Dendritic cell treated with granulocyte-macrophage colony-stimulating factor and Interleukin-4, amounts not matched to agents 40 ng/mL and 50 ng/mL, for 4 days (primary cell): ENCODE measurements around the gene CCR4.
A peak's percentile ranks its signal among the peaks of the same experiment; 100 is the strongest.
"Not testable (repeated sequence)": the region's sequence is repeated elsewhere in the genome, so short reads cannot be mapped to it uniquely, and the experiment has no call there.

ENCODE experiments used
- H3K27ac Mint-ChIP-seq: one replicate; pipeline ENCODE4 v1.8.0; 2022; ENCODE audit warnings: mild to moderate bottlenecking, mixed read lengths
- H3K27me3 Mint-ChIP-seq: one replicate; pipeline ENCODE4 v1.8.0; 2022; ENCODE audit warnings: mild to moderate bottlenecking, mixed read lengths
- H3K36me3 Mint-ChIP-seq: one replicate; pipeline ENCODE4 v1.8.0; 2022; ENCODE audit warnings: low read depth, mixed read lengths
- H3K4me1 Mint-ChIP-seq: one replicate; pipeline ENCODE4 v1.8.0; 2022; ENCODE audit warnings: low read depth, mixed read lengths
- H3K4me3 Mint-ChIP-seq: one replicate; pipeline ENCODE4 v1.8.0; 2022; ENCODE audit warnings: mild to moderate bottlenecking, moderate library complexity, mixed read lengths
- H3K9me3 Mint-ChIP-seq: one replicate; pipeline ENCODE4 v1.8.0; 2022; ENCODE audit warnings: mixed read lengths
- intact Hi-C: fragments of 100-400 bp; cut with micrococcal nuclease; formaldehyde crosslinking; loops from one replicate; pipeline ENCODE4 v1.15.0; 2022

CCR4 gene

GRCh38 chr3:32951410-32951811 lies at the start of gene CCR4:
Gene CCR4 (plus strand): TSS chr3:32951644. CDS start chr3:32953423, 1,779 bp downstream.
- Mint-ChIP-seq H3K4me1 (peaks cover 6% of the 10 kb centered on the region), H3K27ac (peak within 1 kb of the TSS; percentile 50), H3K9me3 (no peaks in the 10 kb centered on the region), H3K4me3 (no peak within 1 kb of the TSS), H3K27me3 (no peaks in the 10 kb centered on the region), H3K36me3 (no peaks in the 10 kb centered on the region)
- intact Hi-C loops, result no loop called here

DNA sequence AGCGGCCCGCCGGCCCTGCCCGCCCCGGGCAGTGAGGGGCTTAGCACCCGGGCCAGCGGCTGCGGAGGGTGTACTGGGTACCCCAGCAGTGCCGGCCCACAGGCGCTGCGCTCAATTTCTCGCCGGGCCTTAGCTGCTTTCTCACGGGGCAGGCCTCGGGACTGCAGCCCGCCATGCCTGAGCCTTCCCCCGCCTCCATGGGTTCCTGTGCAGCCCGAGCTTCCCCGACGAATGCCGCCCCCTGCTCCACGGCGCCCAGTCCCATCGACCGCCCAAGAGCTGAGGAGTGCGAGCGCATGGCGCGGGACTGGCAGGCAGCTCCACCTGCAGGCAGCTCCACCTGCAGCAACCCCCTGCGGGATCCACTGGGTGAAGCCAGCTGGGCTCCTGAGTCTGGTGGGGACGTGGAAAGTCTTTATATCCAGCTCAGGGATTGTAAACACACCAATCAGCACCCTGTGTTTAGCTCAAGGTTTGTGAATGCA lies 48.5 kb upstream of the CCR4 start:
- H3K4me3 Mint-ChIP-seq, result peak overlapping the region; percentile 71
- H3K36me3 Mint-ChIP-seq, H3K27ac Mint-ChIP-seq, H3K27me3 Mint-ChIP-seq, intact Hi-C loops, H3K9me3 Mint-ChIP-seq: not testable (repeated sequence)
- peaks cover 11% of the 10 kb centered on the region for H3K4me1 Mint-ChIP-seq

- H3K9me3 Mint-ChIP-seq, result no peaks in the 10 kb centered on the region
- intact Hi-C loops, result no loop called here
- H3K4me1 Mint-ChIP-seq, result peaks cover 11% of the 10 kb centered on the region
- H3K27ac Mint-ChIP-seq, result no peak overlapping the region
- no peaks in the 10 kb centered on the region for H3K36me3 Mint-ChIP-seq
- H3K27me3 Mint-ChIP-seq, result peaks cover 7% of the 10 kb centered on the region
- no peak overlapping the region for H3K4me3 Mint-ChIP-seq
These were observed 47.5 kb upstream of the CCR4 start for GRCh38 chr3:32903953-32904352.

- Mint-ChIP-seq H3K4me3 (no peak overlapping the region), H3K27me3 (no peaks in the 10 kb centered on the region), H3K9me3 (no peaks in the 10 kb centered on the region), H3K36me3 (no peaks in the 10 kb centered on the region), H3K4me1 (no peaks in the 10 kb centered on the region), H3K27ac (no peak overlapping the region)
- intact Hi-C loops, result no loop called here
These were observed 41.4 kb upstream of the CCR4 start for GRCh38 chr3:32909999-32910398.

GRCh38 chr3:32910954-32911353 lies 40.5 kb upstream of the CCR4 start:
- Mint-ChIP-seq H3K4me3 (no peak overlapping the region), H3K4me1 (no peaks in the 10 kb centered on the region), H3K27me3 (no peaks in the 10 kb centered on the region), H3K27ac (no peak overlapping the region), H3K36me3 (no peaks in the 10 kb centered on the region), H3K9me3 (no peaks in the 10 kb centered on the region)
- intact Hi-C loops, result no loop called here

DNA sequence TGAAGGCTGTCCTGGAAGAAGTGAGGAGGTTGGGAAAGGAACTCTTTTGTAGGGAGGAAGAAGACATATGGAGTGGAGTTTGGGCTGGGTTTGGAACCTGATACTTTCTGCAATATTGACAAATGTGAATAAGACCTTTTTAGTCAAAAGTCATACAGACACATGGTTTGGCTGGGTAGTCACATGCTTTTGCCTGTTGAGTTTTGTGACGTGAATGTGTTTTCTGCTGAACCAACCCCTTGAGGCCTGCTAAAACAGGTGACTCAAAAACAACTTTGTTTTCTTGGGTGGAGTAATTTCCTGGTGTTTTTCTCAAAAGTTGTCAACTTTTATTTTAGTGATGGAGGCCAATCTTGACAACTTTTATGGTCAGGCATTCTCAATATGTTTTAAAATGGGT lies 39.4 kb upstream of the CCR4 start:
- Mint-ChIP-seq H3K9me3 (peaks cover 8% of the 10 kb centered on the region), H3K4me1 (no peaks in the 10 kb centered on the region)
- intact Hi-C loops, result no loop called here

DNA sequence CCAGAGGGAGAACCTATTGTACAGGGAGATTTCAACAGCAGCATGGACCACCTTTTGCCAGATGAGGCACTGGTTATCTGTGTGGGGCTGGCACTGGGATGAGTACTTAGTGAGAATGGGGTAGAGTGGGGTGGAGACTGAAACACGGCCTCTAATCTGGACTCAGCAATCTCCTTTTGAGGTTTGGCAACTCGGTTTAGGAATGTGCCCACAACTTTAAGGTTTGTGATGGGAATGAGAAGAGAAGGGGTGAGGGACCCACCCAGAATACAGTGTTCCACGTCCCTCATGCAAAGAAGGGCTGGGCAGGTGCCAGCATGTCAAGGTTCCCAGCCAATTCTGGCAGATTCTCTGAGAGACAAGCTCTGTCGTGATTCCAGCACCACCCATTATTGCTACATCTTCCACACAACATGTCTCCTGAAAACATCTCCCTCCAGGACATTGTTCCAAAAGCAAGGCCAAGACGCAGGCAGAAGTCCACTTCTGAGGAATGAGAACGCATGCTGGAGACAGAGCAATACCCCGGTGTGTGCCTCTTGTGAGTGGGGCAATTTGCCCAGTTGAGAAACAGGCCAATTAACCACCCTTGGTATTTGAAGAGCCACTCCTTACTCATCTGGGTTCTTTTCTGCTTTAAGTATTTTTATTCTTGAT lies 37.5 kb upstream of the CCR4 start:
- intact Hi-C loops, result no loop called here
- no peak overlapping the region for H3K4me3 Mint-ChIP-seq
- no peaks in the 10 kb centered on the region for H3K27me3 Mint-ChIP-seq
- no peak overlapping the region for H3K27ac Mint-ChIP-seq
- H3K4me1 Mint-ChIP-seq, result no peaks in the 10 kb centered on the region
- peaks cover 19% of the 10 kb centered on the region for H3K9me3 Mint-ChIP-seq
- no peaks in the 10 kb centered on the region for H3K36me3 Mint-ChIP-seq

More for the DNA sequence above, 39.4 kb upstream of the CCR4 start:
- Mint-ChIP-seq H3K27me3 (no peaks in the 10 kb centered on the region), H3K36me3 (no peaks in the 10 kb centered on the region), H3K27ac (no peak overlapping the region), H3K4me3 (no peak overlapping the region)

DNA sequence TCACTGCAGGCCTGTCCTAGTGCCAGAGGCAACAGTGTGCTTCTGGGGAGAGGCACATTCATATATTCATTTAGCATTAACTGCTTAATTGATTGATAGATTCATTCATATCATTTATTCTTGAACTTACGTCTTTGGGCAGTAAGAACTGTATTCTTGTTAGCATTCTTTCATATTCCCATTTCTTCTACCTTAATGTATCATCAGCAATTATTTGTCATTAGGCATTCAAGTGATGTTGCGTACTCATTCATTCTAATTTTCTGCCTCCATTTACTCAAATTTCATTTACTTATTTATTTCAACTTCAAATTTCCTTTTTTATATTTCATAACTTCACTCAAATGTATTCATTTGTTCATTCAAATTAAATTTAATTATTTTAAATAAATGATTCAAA lies 31.5 kb upstream of the CCR4 start:
- Mint-ChIP-seq H3K27me3 (no peaks in the 10 kb centered on the region), H3K4me3 (no peak overlapping the region), H3K9me3 (peaks cover 19% of the 10 kb centered on the region), H3K36me3 (no peaks in the 10 kb centered on the region), H3K27ac (no peak overlapping the region), H3K4me1 (no peaks in the 10 kb centered on the region)
- intact Hi-C loops, result no loop called here

GRCh38 chr3:32922078-32922477 lies 29.4 kb upstream of the CCR4 start:
- Mint-ChIP-seq H3K4me1 (no peaks in the 10 kb centered on the region), H3K27me3 (no peaks in the 10 kb centered on the region), H3K27ac (no peak overlapping the region), H3K36me3 (no peaks in the 10 kb centered on the region), H3K9me3 (peaks cover 11% of the 10 kb centered on the region), H3K4me3 (no peak overlapping the region)
- intact Hi-C loops, result no loop called here

GRCh38 chr3:32930161-32930560 lies 21.3 kb upstream of the CCR4 start:
- no peaks in the 10 kb centered on the region for H3K9me3 Mint-ChIP-seq
- no peaks in the 10 kb centered on the region for H3K36me3 Mint-ChIP-seq
- H3K27me3 Mint-ChIP-seq, result no peaks in the 10 kb centered on the region
- no peak overlapping the region for H3K27ac Mint-ChIP-seq
- H3K4me3 Mint-ChIP-seq, result no peak overlapping the region
- no peaks in the 10 kb centered on the region for H3K4me1 Mint-ChIP-seq
- intact Hi-C loops, result no loop called here

GRCh38 chr3:32931273-32931672 lies 20.2 kb upstream of the CCR4 start:
- H3K27ac Mint-ChIP-seq, H3K36me3 Mint-ChIP-seq, H3K4me1 Mint-ChIP-seq, H3K27me3 Mint-ChIP-seq, H3K4me3 Mint-ChIP-seq, H3K9me3 Mint-ChIP-seq, intact Hi-C loops: not testable (repeated sequence)

GRCh38 chr3:32934150-32934742 lies 17.2 kb upstream of the CCR4 start:
- intact Hi-C loops, result loop anchor here (1.0 kb wide), 1 partner anchor 201 kb away; no protein-coding TSS in a partner anchor
- H3K27ac Mint-ChIP-seq, result no peak overlapping the region
- H3K27me3 Mint-ChIP-seq, result no peaks in the 10 kb centered on the region
- no peaks in the 10 kb centered on the region for H3K36me3 Mint-ChIP-seq
- H3K4me3 Mint-ChIP-seq, result no peak overlapping the region
- H3K9me3 Mint-ChIP-seq, result no peaks in the 10 kb centered on the region
- H3K4me1 Mint-ChIP-seq, result no peaks in the 10 kb centered on the region

GRCh38 chr3:32937331-32937730 lies 14.1 kb upstream of the CCR4 start:
- Mint-ChIP-seq H3K4me1 (no peaks in the 10 kb centered on the region), H3K9me3 (no peaks in the 10 kb centered on the region), H3K27ac (no peak overlapping the region), H3K4me3 (no peak overlapping the region), H3K27me3 (no peaks in the 10 kb centered on the region), H3K36me3 (no peaks in the 10 kb centered on the region)
- intact Hi-C loops, result no loop called here

DNA sequence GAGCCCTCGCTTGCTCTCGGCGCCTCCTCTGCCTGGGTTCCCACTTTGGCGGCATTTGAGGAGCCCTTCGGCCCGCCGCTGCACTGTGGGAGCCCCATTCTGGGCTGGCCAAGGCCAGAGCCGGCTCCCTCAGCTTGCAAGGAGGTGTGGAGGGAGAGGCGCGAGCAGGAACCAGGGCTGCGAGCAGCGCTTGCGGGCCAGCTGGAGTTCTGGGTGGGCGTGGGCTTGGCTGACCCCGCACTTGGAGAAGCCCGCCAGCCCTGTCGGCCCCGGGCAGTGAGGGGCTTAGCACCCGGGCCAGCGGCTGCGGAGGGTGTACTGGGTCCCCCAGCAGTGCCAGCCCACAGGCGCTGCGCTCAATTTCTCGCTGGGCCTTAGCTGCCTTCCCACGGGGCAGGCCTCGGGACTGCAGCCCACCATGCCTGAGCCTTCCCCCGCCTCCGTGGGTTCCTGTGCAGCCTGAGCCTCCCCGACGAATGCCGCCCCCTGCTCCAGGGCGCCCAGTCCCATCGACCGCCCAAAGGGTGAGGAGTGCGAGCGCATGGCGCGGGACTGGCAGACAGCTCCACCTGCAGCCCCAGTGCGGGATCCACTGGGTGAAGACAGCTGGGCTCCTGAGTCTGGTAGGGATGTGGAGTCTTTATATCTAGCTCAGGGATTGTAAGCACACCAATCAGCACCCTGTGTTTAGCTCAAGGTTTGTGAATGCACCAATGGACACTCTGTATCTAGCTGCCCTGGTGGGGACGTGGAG lies 11.7 kb upstream of the CCR4 start:
- H3K9me3 Mint-ChIP-seq, H3K4me1 Mint-ChIP-seq, H3K36me3 Mint-ChIP-seq, H3K27me3 Mint-ChIP-seq, intact Hi-C loops, H3K4me3 Mint-ChIP-seq, H3K27ac Mint-ChIP-seq: not testable (repeated sequence)
